Activated CD4-positive, alpha-beta T cell treated with anti-CD3 and anti-CD28 coated beads, Interleukin-2, amount 10 ng/mL, durations not matched to agents 24 days and 14 days (primary cell): ENCODE data around the gene ROM1. TPM values are rescaled to one million over a fixed set of nuclear protein-coding genes. Genes with fewer than 3 reads are reported as not detected.
"Not testable (repeated sequence)": the region's sequence is repeated elsewhere in the genome, so short reads cannot be mapped to it uniquely, and the experiment has no call there.

Source experiments
- DNase-seq: peaks from one replicate; pipeline ENCODE4 v3.0.0; 2022
- H3K27ac Mint-ChIP-seq: one replicate; pipeline ENCODE4 v1.8.0; 2022; ENCODE audit warnings: mild to moderate bottlenecking, mixed read lengths
- H3K27me3 Mint-ChIP-seq: one replicate; pipeline ENCODE4 v1.8.0; 2022; ENCODE audit warnings: mixed read lengths
- H3K36me3 Mint-ChIP-seq: one replicate; pipeline ENCODE4 v1.8.0; 2022; ENCODE audit warnings: low read depth, mild to moderate bottlenecking, mixed read lengths
- H3K4me1 Mint-ChIP-seq: one replicate; pipeline ENCODE4 v1.8.0; 2021; ENCODE audit warnings: mixed read lengths
- H3K4me3 Mint-ChIP-seq: one replicate; pipeline ENCODE4 v1.8.0; 2022; ENCODE audit warnings: mild to moderate bottlenecking, moderate library complexity, mixed read lengths
- H3K9me3 Mint-ChIP-seq: one replicate; pipeline ENCODE4 v1.8.0; 2021; ENCODE audit warnings: mixed read lengths
- intact Hi-C: fragments of 100-400 bp; cut with micrococcal nuclease; formaldehyde crosslinking; loops from one replicate; pipeline ENCODE4 v1.15.1; 2023
- total RNA-seq: library from RNA; stranded (reverse); gene quantifications from 2 replicates; pipeline ENCODE4 v1.2.3, GENCODE V29; 2022

The ROM1 gene
- total RNA-seq, 1 donor from 2014 or later = 2.3 TPM

DNA sequence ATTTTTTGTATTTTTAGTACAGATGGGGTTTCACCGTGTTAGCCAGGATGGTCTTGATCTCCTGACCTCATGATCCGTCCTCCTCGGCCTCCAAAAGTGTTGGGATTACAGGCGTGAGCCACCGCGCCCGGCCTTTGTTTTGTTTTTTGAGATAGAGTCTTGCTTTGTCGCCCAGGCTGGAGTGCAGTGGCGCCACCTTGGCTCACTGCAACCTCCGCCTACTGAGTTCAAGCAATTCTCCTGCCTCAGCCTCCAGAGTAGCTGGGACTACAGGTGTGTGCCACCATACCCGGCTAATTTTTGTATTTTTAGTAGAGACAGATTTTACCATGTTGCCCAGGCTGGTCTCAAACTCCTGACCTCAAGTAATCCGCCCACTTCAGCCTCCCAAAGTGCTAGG, 37.2 kb downstream of the ROM1 start:
- H3K9me3 Mint-ChIP-seq, H3K27me3 Mint-ChIP-seq, H3K27ac Mint-ChIP-seq, H3K4me3 Mint-ChIP-seq, DNase-seq, intact Hi-C loops: not testable (repeated sequence)
- Mint-ChIP-seq H3K36me3 (peaks cover 24% of the 10 kb centered on the region), H3K4me1 (peaks cover 26% of the 10 kb centered on the region)

DNA sequence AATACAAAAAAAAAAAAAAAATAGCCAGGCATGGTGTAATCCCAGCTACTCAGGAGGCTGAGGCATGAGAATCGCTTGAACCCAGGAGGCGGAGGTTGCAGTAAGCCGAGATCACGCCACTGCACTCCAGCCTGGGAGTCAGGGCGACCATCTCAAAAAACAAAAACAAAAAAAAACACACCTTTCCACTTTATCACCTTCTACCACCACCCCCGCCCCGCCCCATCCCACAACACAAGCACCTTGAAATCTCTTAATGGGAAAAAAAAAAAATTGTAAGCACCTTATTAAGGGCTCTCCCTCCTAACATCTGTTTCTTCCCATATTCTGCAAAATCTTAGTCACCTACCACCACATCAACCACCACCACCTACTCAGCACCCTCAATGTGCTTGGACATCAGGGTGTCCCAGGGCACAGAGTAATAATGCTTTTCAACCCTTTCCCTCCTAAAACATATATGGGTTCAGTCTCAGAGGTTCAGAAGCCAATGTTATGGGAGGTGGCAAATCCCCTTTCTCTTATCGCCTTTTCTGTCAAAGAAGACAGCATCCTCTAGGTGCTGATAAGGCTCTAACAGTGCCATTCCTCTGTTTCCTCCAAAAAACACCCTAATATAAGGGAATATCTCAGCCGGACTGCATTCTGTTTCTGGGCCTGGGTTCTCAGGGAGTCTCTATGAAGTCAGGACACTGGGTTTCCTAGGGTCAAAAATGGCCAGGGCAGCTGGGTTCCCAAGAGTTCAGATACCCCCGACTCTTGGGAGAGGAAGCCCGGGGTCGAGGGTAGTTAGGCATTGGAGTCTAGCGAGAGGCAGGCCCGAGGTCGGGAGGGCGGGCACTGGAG, 39.3 kb downstream of the ROM1 start:
- H3K27ac Mint-ChIP-seq = peak overlapping the region; percentile 94
- DNase-seq = no peak
- H3K36me3 Mint-ChIP-seq = peaks cover 16% of the 10 kb centered on the region
- no peaks in the 10 kb centered on the region for H3K27me3 Mint-ChIP-seq
- H3K4me3 Mint-ChIP-seq = peak overlapping the region; percentile 98
- intact Hi-C loops = loop anchor here (1.0 to 2.0 kb wide), 9 partner anchors 11 to 61 kb away; partner anchors contain the start of genes C11orf98, CSKMT, ROM1 and TUT1
- peaks cover 19% of the 10 kb centered on the region for H3K4me1 Mint-ChIP-seq
- H3K9me3 Mint-ChIP-seq = no peaks in the 10 kb centered on the region

DNA sequence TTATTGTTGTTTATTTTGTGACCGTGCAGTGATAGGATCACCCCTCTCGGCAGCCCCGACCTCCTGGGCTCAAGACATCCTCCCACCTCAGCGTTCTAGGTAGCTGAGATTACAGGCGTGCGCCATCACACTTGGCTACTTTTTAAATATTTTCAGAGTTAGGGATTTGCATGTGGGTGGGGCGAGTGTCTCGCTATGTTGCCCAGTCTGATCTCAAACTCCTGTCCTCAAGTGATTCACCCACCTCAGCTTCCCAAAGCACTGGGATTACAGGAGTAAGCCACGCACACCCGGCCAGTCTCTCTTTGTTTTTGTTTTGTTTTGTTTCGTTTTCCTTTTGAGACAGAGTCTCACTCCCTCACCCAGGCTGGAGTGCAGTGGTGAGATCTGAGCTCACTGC, 41.2 kb downstream of the ROM1 start:
- peaks cover 17% of the 10 kb centered on the region for H3K4me1 Mint-ChIP-seq
- peak overlapping the region; percentile 72 for H3K27ac Mint-ChIP-seq
- no peak for DNase-seq
- intact Hi-C loops = no loop called here
- H3K27me3 Mint-ChIP-seq = no peaks in the 10 kb centered on the region
- peaks cover 9% of the 10 kb centered on the region for H3K36me3 Mint-ChIP-seq
- H3K9me3 Mint-ChIP-seq = no peaks in the 10 kb centered on the region
- peak overlapping the region; percentile 63 for H3K4me3 Mint-ChIP-seq

DNA sequence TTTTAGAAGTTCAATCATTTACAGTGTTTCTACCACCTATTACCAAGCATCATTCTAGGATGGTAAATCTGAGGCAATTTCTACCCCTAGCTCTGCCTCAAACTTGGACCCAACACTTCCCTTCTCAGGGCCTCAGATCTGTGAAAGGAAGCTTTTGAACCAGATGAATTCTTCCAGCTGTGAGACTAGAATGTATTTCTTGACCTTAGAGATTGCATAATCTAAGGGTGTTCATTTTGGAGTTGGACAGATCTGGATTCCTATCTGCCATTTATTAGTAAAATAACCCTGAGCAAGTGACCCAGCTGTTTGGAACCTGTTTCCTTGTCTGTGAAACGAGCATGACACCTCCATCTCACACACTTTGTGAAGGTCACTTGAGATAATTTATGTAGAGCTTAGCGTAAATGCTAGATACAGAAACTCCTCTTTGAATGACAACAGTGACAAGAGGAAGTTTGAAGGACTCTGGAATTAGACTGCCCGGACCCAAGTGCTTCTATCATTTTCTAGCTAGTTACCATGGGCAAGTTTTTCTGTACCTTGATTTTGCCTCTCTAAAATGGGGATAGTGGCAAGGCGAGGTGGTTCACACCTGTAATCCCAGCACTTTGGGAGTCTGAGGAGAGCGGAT, 43.9 kb downstream of the ROM1 start:
- Mint-ChIP-seq H3K4me1 (peaks cover 15% of the 10 kb centered on the region), H3K9me3 (no peaks in the 10 kb centered on the region), H3K4me3 (no peak overlapping the region), H3K27me3 (no peaks in the 10 kb centered on the region), H3K27ac (no peak overlapping the region), H3K36me3 (peaks cover 4% of the 10 kb centered on the region)
- no peak for DNase-seq
- intact Hi-C loops = no loop called here

DNA sequence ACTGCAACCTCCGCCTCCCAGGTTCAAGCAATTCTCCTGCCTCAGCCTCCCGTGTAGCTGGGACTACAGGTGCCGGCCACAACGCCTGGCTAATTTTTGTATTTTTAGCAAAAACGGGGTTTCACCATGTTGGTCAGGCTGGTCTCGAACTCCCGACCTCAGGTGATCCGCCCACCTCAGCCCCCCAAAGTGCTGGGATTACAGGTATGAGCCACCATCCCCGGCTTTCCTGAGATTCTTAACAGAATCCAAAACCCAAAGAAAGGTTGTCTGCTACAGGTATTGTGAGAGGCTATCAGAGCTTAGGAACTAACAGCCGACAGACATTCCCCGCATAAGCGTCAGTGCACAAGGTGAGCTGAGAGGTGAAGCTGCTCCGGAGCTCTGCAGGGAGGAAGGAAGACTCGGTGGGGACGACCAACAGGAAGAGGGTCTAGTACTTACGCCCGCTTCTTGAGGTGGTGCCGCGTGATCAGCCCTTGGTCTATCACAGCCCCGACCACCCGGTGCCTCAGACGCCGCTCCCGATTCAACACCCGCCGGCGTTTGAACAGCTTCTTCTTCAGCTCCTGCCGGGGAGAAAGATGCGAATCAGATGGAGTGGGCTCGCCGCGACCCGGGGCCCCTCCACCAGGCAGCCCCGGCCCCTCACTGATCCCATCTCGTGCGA, 51.5 kb downstream of the ROM1 start:
- intact Hi-C loops = loop anchor here (1.0 to 5.0 kb wide), 9 partner anchors 11 to 178 kb away; partner anchors contain the start of genes EML3, GANAB, INTS5 and POLR2G
- Mint-ChIP-seq H3K4me3 (peak overlapping the region; percentile 98), H3K9me3 (no peaks in the 10 kb centered on the region), H3K27ac (peak overlapping the region; percentile 93), H3K4me1 (peaks cover 23% of the 10 kb centered on the region), H3K36me3 (peaks cover 48% of the 10 kb centered on the region), H3K27me3 (no peaks in the 10 kb centered on the region)
- peak; percentile 86 for DNase-seq

Other genes with a start within 250 kb of the ROM1 start
- gene SCGB1A1, start 194.2 kb upstream of the ROM1 start, total RNA-seq = not detected in 2 replicates
- 88.8 and 91.5 TPM in 2 replicates for gene AHNAK, start 66.5 kb upstream of the ROM1 start, total RNA-seq
- gene EEF1G, start 39.4 kb upstream of the ROM1 start, total RNA-seq = 1,271 and 1,309 TPM in 2 replicates
- gene TUT1, start 21.7 kb upstream of the ROM1 start, total RNA-seq = 45.3 and 50.9 TPM in 2 replicates
- gene MTA2, start 11.4 kb upstream of the ROM1 start, total RNA-seq = 219 and 220 TPM in 2 replicates
- gene EML3, start 482 bp upstream of the ROM1 start, total RNA-seq = 161 and 166 TPM in 2 replicates
- 80.3 and 91.4 TPM in 2 replicates for gene B3GAT3, start 8.7 kb downstream of the ROM1 start, total RNA-seq
- 251 and 257 TPM in 2 replicates for gene GANAB, start 33.4 kb downstream of the ROM1 start, total RNA-seq
- 36.5 and 36.6 TPM in 2 replicates for gene INTS5, start 40.0 kb downstream of the ROM1 start, total RNA-seq
- 143 and 147 TPM in 2 replicates for gene C11orf98, start 52.0 kb downstream of the ROM1 start, total RNA-seq
- gene CSKMT, start 52.1 kb downstream of the ROM1 start, total RNA-seq = 59.5 and 60.9 TPM in 2 replicates
- 8.6 and 9.4 TPM in 2 replicates for gene UQCC3, start 58.4 kb downstream of the ROM1 start, total RNA-seq
- gene LBHD1, start 59.0 kb downstream of the ROM1 start, total RNA-seq = 21.5 and 23.0 TPM in 2 replicates
- 118 and 121 TPM in 2 replicates for gene UBXN1, start 65.8 kb downstream of the ROM1 start, total RNA-seq
- gene LRRN4CL, start 76.3 kb downstream of the ROM1 start, total RNA-seq = 0.16 and 0.17 TPM in 2 replicates
- 29.6 and 32.4 TPM in 2 replicates for gene BSCL2, start 94.2 kb downstream of the ROM1 start, total RNA-seq
- gene GNG3, start 94.4 kb downstream of the ROM1 start, total RNA-seq = 0.24 TPM in 1 of 2 replicates, not detected in the other
- 60.5 and 60.6 TPM in 2 replicates for gene HNRNPUL2, start 114.2 kb downstream of the ROM1 start, total RNA-seq
- gene TTC9C, start 115.2 kb downstream of the ROM1 start, total RNA-seq = 32.7 and 33.3 TPM in 2 replicates
- 7.5 and 11.1 TPM in 2 replicates for gene ZBTB3, start 140.9 kb downstream of the ROM1 start, total RNA-seq
- 138 and 155 TPM in 2 replicates for gene POLR2G, start 148.3 kb downstream of the ROM1 start, total RNA-seq
- 20.1 and 20.2 TPM in 2 replicates for gene TAF6L, start 158.1 kb downstream of the ROM1 start, total RNA-seq
- 32.9 and 36.3 TPM in 2 replicates for gene TMEM179B, start 174.1 kb downstream of the ROM1 start, total RNA-seq
- gene TMEM223, start 178.7 kb downstream of the ROM1 start, total RNA-seq = 15.0 and 16.5 TPM in 2 replicates
- 133 and 147 TPM in 2 replicates for gene NXF1, start 192.2 kb downstream of the ROM1 start, total RNA-seq
- 28.1 and 33.5 TPM in 2 replicates for gene STX5, start 218.8 kb downstream of the ROM1 start, total RNA-seq
- 0.79 and 2.0 TPM in 2 replicates for gene TEX54, start 219.6 kb downstream of the ROM1 start, total RNA-seq
- gene WDR74, start 226.3 kb downstream of the ROM1 start, total RNA-seq = 145 and 153 TPM in 2 replicates